ENCODE measurements around the gene SLC39A9.

SLC39A9 gene

GRCh38 chr14:69484444-69485314 is 86.2 kb downstream of the SLC39A9 start, which contains the start of gene PLEKHD1:
PLEKHD1 (plus strand) TSS chr14:69484728; CDS start chr14:69484966, 238 bp downstream.
- H3K4me2 ChIP-seq (ENCODE audit: low read length) = no peak within 1 kb of the TSS
- no peaks in the 10 kb centered on the region for H3K9me3 ChIP-seq (ENCODE audit: insufficient read depth, low read length)
- no peaks in the 10 kb centered on the region for H3K27me3 ChIP-seq (ENCODE audit: low read depth, low read length)
- no peak within 1 kb of the TSS for H3K4me3 ChIP-seq (ENCODE audit: low read length)
- H2AFZ ChIP-seq (ENCODE audit: low read depth, low read length) = no peak within 1 kb of the TSS
- H3K4me1 ChIP-seq (ENCODE audit: low read length) = peaks cover 6% of the 10 kb centered on the region; the same call in 1 of the 2 replicates
- H3K36me3 ChIP-seq (replicated peaks; ENCODE audit: low read depth, low read length) = no peaks in the 10 kb centered on the region
- TF ChIP-seq CTCF (IDR thresholded peaks at IDR 0.05; ENCODE audit: low read depth, low read length) = no peak
- no peak for TF ChIP-seq EZH2phosphoT487 (IDR thresholded peaks at IDR 0.05; ENCODE audit: low read depth)
- no peak within 1 kb of the TSS for H3K9ac ChIP-seq (ENCODE audit: low read length)
- H3K79me2 ChIP-seq (ENCODE audit: low read length) = no peaks in the 10 kb centered on the region
- H4K20me1 ChIP-seq (ENCODE audit: insufficient read depth, low read length) = no peaks in the 10 kb centered on the region
- no peak within 1 kb of the TSS for H3K27ac ChIP-seq (ENCODE audit: low read length)

- Histone ChIP-seq H3K9ac (ENCODE audit: low read length) (no peak overlapping the region), H4K20me1 (ENCODE audit: insufficient read depth, low read length) (no peaks in the 10 kb centered on the region), H2AFZ (ENCODE audit: low read depth, low read length) (no peak overlapping the region), H3K79me2 (ENCODE audit: low read length) (no peaks in the 10 kb centered on the region), H3K27ac (ENCODE audit: low read length) (no peak overlapping the region), H3K4me3 (ENCODE audit: low read length) (no peak overlapping the region), H3K36me3 (replicated peaks; ENCODE audit: low read depth, low read length) (no peaks in the 10 kb centered on the region), H3K27me3 (ENCODE audit: low read depth, low read length) (no peaks in the 10 kb centered on the region), H3K9me3 (ENCODE audit: insufficient read depth, low read length) (no peaks in the 10 kb centered on the region), H3K4me1 (ENCODE audit: low read length) (peaks cover 6% of the 10 kb centered on the region; the same call in 1 of the 2 replicates), H3K4me2 (ENCODE audit: low read length) (no peak overlapping the region)
- TF ChIP-seq EZH2phosphoT487 (IDR thresholded peaks at IDR 0.05; ENCODE audit: low read depth) = no peak
- no peak for TF ChIP-seq CTCF (IDR thresholded peaks at IDR 0.05; ENCODE audit: low read depth, low read length)
Observed at GRCh38 chr14:69485315-69485660, 86.8 kb downstream of the SLC39A9 start.

GRCh38 chr14:69485701-69486100 is 87.2 kb downstream of the SLC39A9 start:
- H3K4me1 ChIP-seq (ENCODE audit: low read length) = peaks cover 6% of the 10 kb centered on the region; the same call in 1 of the 2 replicates
- no peak overlapping the region for H3K27ac ChIP-seq (ENCODE audit: low read length)
- no peaks in the 10 kb centered on the region for H3K9me3 ChIP-seq (ENCODE audit: insufficient read depth, low read length)
- no peak overlapping the region for H3K4me3 ChIP-seq (ENCODE audit: low read length)
- H2AFZ ChIP-seq (ENCODE audit: low read depth, low read length) = no peak overlapping the region
- no peak overlapping the region for H3K4me2 ChIP-seq (ENCODE audit: low read length)
- H3K27me3 ChIP-seq (ENCODE audit: low read depth, low read length) = no peaks in the 10 kb centered on the region
- H3K79me2 ChIP-seq (ENCODE audit: low read length) = no peaks in the 10 kb centered on the region
- no peak overlapping the region for H3K9ac ChIP-seq (ENCODE audit: low read length)
- TF ChIP-seq EZH2phosphoT487 (IDR thresholded peaks at IDR 0.05; ENCODE audit: low read depth) = no peak
- TF ChIP-seq CTCF (IDR thresholded peaks at IDR 0.05; ENCODE audit: low read depth, low read length) = no peak
- no peaks in the 10 kb centered on the region for H3K36me3 ChIP-seq (replicated peaks; ENCODE audit: low read depth, low read length)
- no peaks in the 10 kb centered on the region for H4K20me1 ChIP-seq (ENCODE audit: insufficient read depth, low read length)

- Histone ChIP-seq H3K4me1 (ENCODE audit: low read length) (no peaks in the 10 kb centered on the region; the same call in 1 of the 2 replicates), H3K79me2 (ENCODE audit: low read length) (no peaks in the 10 kb centered on the region), H3K27me3 (ENCODE audit: low read depth, low read length) (peaks cover 3% of the 10 kb centered on the region; the same call in 1 of the 2 replicates), H4K20me1 (ENCODE audit: insufficient read depth, low read length) (no peaks in the 10 kb centered on the region), H3K4me2 (ENCODE audit: low read length) (no peak overlapping the region), H3K9me3 (ENCODE audit: insufficient read depth, low read length) (no peaks in the 10 kb centered on the region), H3K9ac (ENCODE audit: low read length) (no peak overlapping the region), H3K4me3 (ENCODE audit: low read length) (no peak overlapping the region), H2AFZ (ENCODE audit: low read depth, low read length) (no peak overlapping the region), H3K27ac (ENCODE audit: low read length) (no peak overlapping the region), H3K36me3 (replicated peaks; ENCODE audit: low read depth, low read length) (no peaks in the 10 kb centered on the region)
- TF ChIP-seq CTCF (IDR thresholded peaks at IDR 0.05; ENCODE audit: low read depth, low read length) = no peak
- TF ChIP-seq EZH2phosphoT487 (IDR thresholded peaks at IDR 0.05; ENCODE audit: low read depth) = no peak
Observed at GRCh38 chr14:69487226-69487625, 88.7 kb downstream of the SLC39A9 start.
